ENCODE results near the gene MAN2A2. TPM values are rescaled to one million over a fixed set of nuclear protein-coding genes. Genes with fewer than 3 reads are reported as not detected.

The MAN2A2 gene
- total RNA-seq, 6 experiments from 2014 or later = 41.4 to 91.6 (median 59.8) TPM

- Histone ChIP-seq H3K27ac (no peak overlapping the region), H3K4me1 (no peaks in the 10 kb centered on the region), H3K9me3 (no peaks in the 10 kb centered on the region), H3K27me3 (no peaks in the 10 kb centered on the region), H3K4me3 (no peak overlapping the region), H3K36me3 (peaks cover 0 to 77% (median 41%) of the 10 kb centered on the region in 4 donors)
- WGBS (ENCODE audit: insufficient coverage, low coverage, low lambda C conversion rate, missing lambda C conversion rate) = 90% methylated on average over 7 of the region's 12 CpGs
- DNase-seq (peak in 1 of 3 donors; percentile 21), ATAC-seq (no peak)
- intact Hi-C loops (cut with DNase I) = no loop called here
- no peak for TF ChIP-seq POLR2A (IDR thresholded peaks at IDR 0.05)
- TF ChIP-seq CTCF (IDR thresholded peaks at IDR 0.05) = no peak
Observed at GRCh38 chr15:90942354-90943120, 39.4 kb downstream of the MAN2A2 start.

DNA sequence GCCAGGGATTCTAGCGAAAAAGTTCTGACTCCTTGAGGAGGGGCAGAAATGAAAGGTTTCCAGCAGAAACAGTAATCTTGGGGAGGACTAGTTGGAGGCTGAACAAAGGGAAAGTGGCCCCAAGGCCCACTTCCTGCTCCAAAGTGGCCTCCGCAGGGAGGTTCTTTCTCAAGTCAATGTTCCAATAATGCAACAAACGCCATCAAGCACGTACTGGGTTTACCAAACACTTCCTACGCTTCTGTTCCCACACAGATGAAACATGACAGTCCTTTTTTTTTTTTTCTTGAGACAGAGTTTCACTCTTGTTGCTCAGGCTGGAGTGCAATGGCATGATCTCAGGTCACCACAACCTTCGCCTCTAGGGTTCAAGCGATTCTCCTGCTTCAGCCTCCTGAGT lies 42.0 kb downstream of the MAN2A2 start:
- intact Hi-C loops (cut with DNase I) = no loop called here
- WGBS (ENCODE audit: insufficient coverage, low coverage, low lambda C conversion rate, missing lambda C conversion rate) = 87% methylated on average over 5 of the region's 7 CpGs
- TF ChIP-seq CTCF (IDR thresholded peaks at IDR 0.05) (no peak), POLR2A (IDR thresholded peaks at IDR 0.05) (no peak)
- Histone ChIP-seq H3K27ac (no peak overlapping the region), H3K4me1 (no peaks in the 10 kb centered on the region), H3K4me3 (no peak overlapping the region), H3K27me3 (no peaks in the 10 kb centered on the region), H3K9me3 (no peaks in the 10 kb centered on the region), H3K36me3 (peaks cover 0 to 83% (median 46%) of the 10 kb centered on the region in 4 donors)
- ATAC-seq (no peak), DNase-seq (peak in 1 of 3 donors; percentile 11)

DNA sequence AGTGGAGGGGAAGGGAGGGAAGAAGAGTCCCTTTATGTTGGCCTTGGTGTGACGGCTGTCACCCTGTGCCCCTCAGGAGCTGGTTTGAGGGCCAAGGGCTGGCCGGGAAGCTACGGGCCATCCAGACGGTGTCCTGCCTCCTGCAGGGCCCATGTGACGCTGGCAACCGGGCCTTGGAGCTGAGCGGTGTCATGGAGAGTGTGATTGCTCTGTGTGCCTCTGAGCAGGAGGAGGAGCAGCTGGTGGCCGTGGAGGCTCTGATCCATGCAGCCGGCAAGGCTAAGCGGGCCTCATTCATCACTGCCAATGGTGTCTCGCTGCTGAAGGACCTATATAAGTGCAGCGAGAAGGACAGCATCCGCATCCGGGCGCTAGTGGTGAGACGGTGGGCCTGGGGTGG lies 43.4 kb downstream of the MAN2A2 start:
- Histone ChIP-seq H3K36me3 (peaks cover 0 to 83% (median 38%) of the 10 kb centered on the region in 4 donors), H3K4me3 (no peak overlapping the region), H3K4me1 (no peaks in the 10 kb centered on the region), H3K27ac (no peak overlapping the region), H3K9me3 (no peaks in the 10 kb centered on the region), H3K27me3 (no peaks in the 10 kb centered on the region)
- WGBS (ENCODE audit: insufficient coverage, low coverage, low lambda C conversion rate, missing lambda C conversion rate) = 90% methylated on average over 8 of the region's 16 CpGs
- ATAC-seq (peak in 1 of 4 donors; percentile 14), DNase-seq (peak in 1 of 3 donors; percentile 44)
- TF ChIP-seq POLR2A (IDR thresholded peaks at IDR 0.05) (no peak), CTCF (IDR thresholded peaks at IDR 0.05) (no peak)
- intact Hi-C loops (cut with DNase I) = no loop called here

GRCh38 chr15:90946941-90947576 lies 44.0 kb downstream of the MAN2A2 start:
- no peak for ATAC-seq
- DNase-seq = no peak
- H3K36me3 ChIP-seq = peaks cover 0 to 78% (median 36%) of the 10 kb centered on the region in 4 donors
- H3K4me1 ChIP-seq = no peaks in the 10 kb centered on the region
- H3K4me3 ChIP-seq = no peak overlapping the region
- no peak for TF ChIP-seq POLR2A (IDR thresholded peaks at IDR 0.05)
- TF ChIP-seq CTCF (IDR thresholded peaks at IDR 0.05) = no peak
- no peaks in the 10 kb centered on the region for H3K9me3 ChIP-seq
- no peaks in the 10 kb centered on the region for H3K27me3 ChIP-seq
- WGBS (ENCODE audit: insufficient coverage, low coverage, low lambda C conversion rate, missing lambda C conversion rate) = 88% methylated on average over 4 of the region's 8 CpGs
- no peak overlapping the region for H3K27ac ChIP-seq
- intact Hi-C loops (cut with DNase I) = no loop called here

Measured in right lobe of liver (tissue), 6 donors.